ENCODE results near the gene VTI1A.

VTI1A gene

DNA sequence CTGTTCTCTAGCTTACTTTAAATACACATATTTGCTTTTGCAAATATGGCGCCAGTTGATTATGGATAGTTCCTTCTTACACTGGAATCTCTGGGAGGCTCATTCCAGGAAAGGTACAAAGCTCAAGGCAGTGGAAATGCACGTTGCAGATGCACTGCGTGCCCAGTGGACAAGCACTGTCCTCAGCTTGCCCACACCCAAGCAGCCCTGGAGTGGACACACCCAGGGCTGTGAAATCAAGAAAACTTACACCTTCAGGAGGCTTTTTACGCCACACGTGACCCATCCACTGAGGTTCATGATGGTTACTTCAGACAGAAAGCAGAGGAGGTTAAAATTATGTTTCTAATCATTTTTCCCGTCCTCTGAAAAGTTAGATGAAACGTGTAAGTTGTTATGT, 248.5 kb downstream of the VTI1A start:
- DNase-seq, result no peak

DNA sequence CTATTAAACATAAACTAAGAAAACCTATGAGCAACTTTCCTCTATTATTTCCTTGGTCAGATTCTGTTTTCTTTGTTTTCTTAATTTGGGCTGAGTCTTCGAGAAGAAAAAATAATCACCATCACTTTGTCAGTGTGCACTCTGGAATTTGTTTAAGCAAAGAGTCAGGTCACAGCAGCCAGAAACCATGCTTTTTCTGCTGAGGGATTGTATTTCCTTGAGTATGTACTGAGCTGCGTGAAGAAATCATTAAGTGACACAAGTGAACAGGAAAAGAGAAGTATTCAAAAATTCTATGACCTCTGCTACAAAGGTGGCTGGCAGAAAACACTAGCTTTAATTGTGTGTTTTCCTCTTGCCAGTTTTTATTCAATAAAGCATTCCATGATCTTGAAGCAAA, 249.6 kb downstream of the VTI1A start:
- DNase-seq, result no peak

DNA sequence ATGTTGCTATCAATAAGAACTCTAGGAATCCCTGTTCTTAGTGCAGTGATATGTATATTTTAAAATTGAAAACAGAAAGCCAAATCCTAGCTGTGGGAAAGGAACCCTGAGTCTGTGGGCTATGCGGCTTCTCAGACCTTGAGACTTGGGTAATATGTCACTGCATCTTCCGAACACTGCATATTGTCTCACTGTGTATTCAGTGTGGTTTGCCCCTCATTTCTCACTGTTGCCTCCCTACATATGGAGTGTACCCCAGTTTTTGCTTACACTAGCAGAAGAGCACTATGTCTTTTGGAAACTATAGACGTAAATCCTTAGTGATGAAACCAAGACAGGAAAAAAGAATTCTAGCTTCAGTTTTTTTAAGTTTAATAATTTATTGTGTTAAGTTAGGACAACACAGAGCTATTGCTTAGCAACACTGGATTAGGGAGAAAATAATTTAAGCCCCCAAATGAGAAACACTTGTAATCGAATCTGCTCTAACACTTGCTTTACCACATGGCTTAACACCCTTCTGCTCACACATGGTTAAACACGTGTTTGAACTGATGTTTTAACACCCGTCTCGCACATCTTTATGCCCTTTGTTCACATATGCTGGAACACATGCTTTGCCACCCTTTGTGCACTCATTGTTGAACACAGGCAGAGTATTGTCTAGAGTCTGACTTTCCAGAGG, 251.3 kb downstream of the VTI1A start:
- no peak for DNase-seq

DNA sequence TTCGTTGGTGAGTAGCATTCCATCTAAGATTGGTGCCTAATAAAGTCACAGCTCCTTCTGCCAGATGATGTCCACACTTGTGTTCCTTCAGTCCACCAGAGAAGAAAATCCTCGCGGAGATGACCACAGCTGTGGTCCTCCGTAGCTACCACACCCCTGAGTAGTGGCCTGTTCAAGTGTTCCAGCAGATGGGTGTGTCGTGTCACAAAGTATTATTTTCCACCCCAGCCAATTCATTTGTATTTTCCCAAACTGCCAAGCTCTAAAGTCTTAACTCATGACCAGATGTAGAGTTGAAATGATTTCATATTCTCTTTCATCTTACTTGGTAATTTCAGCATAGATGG, 251.8 kb downstream of the VTI1A start:
- DNase-seq, result no peak

DNA sequence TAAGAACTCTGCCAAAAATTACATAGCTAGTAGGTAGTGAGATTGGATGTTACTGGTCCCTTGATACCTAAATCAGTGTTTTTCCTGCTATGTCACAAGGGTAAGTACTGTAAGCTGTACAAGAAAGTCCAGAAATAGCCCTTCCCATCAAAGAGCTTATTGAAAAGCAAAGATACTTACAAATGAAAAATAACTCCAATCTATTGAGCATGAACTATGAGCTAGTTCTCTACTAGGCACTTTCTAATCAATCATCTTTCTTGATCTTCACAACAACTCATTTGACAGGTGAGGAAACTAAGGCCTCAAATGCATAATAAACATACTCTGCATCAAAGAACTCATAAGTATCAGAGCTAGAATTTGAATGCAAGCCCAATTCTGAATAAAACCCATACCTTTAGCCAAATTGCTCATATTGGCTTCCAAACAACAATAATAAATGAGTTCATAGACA, 253.2 kb downstream of the VTI1A start:
- DNase-seq, result no peak

DNA sequence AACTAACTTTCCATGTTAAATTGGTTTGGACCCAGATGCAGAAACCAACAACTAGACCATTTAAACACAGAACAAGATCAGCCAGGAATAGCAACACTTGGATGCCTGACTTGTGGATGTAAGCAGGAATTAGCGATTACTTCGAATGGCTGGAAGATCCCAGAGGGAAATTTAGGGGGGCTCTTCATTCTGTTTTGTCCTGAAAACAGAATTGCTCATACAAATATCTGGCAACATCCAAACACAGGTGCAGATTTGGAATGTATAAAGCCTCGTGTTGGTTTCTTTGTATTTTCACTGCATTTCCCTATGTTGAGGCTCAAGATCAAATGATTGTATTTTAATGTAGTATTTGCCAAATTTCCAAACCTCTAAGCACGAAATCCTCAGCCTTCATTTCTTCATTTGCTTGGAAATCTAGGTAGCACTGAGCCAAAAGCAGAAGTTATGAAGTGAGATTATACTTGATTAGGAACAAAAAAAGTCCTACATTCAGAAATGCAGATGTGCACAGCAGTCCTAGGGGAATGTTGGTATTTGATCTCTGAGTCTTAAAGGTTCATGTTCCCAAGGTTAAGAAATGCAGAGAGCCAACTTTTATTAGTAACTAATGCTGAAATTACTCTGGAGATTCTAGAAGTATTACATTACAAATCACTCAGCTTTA, 254.3 kb downstream of the VTI1A start:
- DNase-seq, result no peak

DNA sequence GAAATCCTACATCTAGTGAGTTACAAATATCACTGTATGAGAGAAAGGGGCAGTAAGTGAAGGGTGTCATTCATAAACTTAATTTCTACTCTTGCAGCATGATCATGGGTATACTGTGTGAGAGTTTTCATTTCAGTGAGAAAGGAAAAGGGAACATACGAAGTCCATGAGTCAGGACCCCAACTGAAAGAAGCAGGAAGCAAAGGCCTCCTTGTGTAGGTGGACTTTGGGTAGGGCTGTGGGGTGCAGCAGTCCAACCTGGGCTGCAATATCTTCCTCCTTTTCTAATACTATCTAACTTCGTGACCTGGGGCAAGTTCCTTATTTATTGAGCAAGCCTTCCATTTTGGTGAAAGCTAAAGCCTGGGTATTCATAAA, 254.9 kb downstream of the VTI1A start:
- no peak for DNase-seq

DNA sequence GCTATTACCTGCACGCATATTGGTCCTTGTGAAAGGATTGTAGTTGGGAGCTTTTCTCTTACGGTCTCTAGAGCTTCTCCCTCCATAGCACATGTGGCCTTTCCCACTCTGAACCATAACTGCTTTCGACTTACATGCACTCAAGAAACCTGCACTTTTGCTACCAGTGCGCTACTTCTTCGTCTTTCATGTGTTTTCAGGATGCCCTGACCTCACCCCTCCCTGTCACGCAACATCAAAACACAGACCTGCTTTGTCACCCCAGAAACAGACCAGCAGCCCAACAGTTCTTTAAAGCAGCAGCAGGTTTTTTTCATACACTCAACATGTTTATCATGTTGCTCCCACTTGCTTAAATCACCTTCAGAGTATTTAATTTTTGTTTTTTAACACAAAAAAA, 259.6 kb downstream of the VTI1A start:
- DNase-seq, result no peak

DNA sequence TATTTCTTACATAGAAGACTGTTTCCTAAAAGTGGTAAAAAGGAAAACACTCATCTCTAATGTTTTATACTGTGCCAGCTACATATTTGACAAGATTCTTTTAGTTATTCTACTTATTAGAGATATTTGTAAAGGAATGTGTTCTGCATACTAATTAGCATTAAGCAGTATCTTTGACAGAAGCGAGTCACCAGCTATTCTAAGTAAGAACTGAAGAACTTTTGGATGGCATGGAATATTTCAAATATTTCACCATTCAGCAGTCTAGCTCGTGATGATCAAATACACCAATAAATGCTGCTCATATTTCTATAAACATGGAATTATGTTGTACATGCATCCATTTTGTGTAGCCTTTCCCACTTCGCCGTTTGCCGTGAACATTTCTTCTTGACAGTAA, 261.4 kb downstream of the VTI1A start:
- no peak for DNase-seq

DNA sequence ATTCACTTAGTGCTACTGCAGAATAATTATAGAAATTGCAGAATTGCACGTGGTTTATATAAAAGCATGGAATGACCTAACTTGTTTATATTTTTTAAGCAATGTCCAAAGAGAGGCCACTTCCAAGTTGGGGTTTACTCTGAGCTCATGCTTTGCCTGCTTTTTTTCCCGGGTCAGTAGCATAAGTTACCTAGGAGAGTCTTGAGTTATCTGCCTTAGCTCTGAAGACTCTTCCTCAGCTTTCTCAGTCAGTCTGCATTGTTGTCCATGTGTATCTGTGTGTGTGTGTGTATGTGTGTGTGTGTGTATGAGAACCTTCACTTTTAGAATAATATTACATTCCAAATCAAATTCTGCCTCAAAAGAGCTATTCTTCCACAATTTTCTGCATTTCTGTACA, 263.5 kb downstream of the VTI1A start:
- DNase-seq, result no peak

DNA sequence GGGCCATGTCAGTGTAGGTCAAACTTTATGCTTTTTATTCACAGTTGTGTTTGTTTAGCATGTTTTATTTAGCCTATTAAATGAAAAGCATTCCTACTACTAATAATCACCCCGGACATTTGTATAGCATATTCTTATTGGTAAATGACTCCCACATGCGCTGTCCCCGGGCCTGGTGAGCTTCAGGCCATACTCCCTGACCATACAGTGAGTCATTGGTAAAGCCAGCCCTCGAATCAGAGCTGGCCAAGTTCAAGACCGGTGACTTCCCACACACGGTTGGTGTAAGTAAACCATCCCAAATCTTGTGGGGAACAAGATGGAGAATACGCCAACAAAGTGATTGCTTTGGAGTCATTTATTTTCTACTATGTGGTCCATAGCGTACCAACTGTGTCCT, 264.4 kb downstream of the VTI1A start:
- no peak for DNase-seq

DNA sequence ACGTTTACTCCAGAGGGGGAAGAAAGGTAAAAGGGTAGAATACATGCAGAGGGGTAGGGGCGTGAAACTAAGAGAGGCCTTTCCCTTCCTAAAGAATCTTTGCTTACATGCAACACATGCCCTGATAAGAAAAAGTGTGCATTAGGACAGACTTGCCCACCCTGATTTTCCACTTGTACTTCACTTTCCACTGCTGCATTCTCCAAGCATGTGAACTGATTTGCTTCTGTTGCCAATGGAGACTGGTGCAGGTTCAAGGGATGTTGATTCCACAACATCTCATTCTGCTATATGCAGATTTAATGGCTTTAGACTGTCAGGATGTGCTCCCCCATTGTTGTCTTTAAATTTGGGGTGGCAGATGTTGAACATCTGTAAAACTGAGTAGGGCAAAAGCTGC, 265.5 kb downstream of the VTI1A start:
- no peak for DNase-seq

DNA sequence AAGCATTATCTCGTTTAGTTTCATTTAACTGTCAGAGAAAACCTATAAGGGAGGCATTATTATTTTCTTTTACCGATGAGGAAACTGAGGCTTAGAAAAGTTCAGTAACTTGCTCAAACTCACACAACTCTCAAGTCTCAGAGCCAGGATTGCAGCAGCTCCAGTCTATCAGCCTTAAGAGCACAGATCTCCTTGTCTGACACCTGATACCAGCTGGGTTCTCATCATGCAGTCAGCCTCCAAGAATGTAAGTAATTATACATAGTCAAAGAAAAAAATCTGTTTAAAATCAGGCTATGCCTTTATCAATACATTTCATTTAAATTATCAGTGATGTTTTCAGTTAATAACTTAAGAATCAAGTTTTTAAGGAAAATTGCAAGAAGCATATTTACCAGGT, 266.4 kb downstream of the VTI1A start:
- no peak for DNase-seq

DNA sequence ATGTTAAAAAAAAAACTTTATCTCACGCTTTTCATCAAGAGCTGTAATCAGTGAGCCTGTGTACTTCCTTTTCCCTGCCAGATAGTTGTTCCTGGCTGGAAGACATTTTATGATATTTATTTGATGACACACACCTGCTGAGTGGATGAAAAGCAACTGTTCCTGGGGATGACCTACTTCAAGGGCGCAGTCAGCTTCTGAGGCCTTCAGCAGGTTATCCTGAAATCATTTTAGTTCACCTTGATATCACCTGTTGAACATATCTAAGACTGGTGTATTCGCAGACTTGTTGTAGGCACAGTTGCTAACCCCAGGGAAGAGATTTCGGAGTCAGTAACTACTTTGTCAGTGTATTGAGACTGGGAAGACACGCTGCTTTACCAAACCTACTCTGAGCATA, 268.6 kb downstream of the VTI1A start:
- DNase-seq, result no peak

DNA sequence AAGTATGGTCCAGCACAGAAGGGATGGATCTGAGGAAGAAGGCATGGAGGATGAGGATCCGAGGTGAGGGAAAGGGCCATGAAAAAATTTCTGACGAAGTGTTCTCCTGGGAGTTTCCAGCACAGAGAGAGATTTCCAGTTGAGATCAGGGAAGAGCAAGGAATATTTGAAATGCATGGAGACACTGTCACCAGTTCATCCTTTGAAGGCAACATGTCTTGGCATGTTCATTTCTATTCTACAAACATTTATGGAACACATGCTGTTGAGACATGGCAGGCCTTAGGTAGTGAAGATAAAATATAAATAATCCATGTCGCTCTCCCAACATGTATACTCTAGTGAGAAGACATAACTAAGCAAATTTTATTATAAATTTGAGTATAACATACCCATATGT, 269.1 kb downstream of the VTI1A start:
- DNase-seq, result no peak

DNA sequence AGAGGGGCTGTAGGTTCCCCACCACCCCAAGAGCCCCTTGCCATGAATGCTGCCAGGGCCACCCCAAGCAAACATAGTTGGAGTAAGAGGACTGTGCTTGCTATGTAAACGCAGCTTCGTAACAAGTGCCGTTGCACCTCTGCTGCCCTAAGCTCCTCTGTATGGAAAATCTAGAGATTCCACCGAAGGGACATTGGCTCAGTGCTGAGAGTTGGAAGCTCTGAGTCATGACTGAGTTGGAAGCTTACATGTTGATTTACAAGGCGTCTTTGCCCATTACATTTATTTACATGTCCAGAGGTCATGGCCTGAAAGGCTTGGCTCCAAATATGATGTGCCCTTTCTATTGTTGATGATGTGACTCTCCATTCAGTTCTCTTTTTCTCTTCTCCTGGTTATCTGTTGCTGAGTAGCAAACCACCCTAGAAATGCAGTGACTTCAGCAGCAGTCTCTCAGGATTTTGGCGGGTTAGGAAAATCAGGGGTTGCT, 270.0 kb downstream of the VTI1A start:
- no peak for DNase-seq

DNA sequence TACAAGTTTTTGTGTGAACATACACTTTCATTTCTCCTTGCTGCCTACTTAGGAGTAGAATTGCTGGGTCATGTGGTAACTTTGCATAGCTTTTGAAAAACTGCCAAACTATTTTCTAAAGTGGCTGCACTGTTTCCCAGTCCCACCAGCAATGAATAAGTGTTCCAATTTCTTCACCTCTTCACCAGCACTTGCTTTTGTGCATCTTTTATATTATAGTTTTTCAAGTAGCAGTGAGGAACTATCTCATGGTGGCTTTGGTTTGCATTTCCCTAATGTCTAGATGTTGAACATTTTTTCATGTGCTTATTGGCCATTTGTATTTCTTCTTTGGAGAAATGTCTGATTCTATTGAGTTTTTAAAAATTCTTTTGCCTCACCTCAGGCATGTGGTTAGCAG, 273.2 kb downstream of the VTI1A start:
- no peak for DNase-seq

DNA sequence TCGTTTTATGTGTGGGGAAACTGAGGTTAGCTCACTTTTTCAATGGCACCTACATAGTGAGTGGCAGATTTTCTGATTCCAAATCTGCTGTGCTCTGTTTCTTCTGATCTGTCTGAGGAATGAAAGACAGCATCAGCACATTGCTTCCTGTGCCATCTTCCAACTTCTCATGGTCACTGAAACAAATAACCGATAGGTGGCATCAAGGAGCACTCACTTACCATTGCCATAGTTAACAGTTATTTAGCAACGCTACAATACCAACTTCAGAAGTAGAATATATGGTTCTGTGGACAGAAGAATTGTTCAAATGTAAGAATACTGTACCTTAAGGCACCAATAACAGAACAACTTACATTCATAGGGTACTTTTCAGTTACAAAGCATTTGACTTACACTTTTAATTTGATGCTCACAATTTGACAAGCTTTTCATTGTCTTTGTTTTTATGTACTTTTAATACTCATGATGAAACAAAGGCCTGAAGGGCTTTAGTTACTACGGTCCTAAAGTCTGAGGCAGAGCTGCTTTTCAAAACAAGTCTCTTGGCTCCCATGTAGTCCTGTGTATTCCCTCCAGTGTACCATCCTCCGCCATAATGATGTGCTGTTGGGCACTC, 274.2 kb downstream of the VTI1A start:
- no peak for DNase-seq

DNA sequence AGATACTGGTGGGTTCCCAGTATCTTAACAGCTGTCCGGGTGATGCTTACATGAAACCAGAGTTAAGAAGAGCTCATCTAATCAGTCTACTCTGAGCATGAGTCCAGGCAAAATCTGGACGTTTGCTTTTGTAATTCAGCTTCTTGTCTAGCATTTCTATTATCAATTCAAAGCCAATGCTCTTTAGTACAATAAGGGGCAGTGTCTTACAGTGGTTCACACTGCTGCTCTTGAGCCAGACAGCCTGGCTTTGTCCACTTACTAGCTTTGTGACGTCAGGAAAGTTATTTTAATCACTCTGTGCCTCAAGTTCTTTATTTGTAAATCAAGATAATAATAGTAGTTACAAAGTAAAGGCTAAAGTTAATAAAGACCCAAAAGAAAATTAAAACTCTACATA, 275.7 kb downstream of the VTI1A start:
- DNase-seq, result no peak

DNA sequence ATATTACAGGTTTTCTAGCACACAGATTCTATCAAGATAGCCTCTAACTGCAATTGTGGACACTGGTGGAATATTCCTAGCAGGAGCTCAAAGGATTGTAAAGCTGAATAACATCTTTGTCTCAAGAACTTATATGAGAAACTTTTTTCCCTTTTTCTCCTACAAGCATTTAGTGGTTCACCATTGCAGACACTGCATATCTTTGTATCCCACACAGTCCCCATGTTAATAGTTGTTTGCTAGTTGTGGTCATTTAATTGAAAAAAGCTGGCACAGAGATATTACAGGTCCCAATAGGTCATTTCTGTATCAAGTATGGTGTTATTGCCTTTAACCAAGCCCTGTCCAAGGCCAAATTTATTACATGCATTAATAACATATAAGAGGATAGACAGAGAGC, 276.9 kb downstream of the VTI1A start:
- DNase-seq, result no peak

DNA sequence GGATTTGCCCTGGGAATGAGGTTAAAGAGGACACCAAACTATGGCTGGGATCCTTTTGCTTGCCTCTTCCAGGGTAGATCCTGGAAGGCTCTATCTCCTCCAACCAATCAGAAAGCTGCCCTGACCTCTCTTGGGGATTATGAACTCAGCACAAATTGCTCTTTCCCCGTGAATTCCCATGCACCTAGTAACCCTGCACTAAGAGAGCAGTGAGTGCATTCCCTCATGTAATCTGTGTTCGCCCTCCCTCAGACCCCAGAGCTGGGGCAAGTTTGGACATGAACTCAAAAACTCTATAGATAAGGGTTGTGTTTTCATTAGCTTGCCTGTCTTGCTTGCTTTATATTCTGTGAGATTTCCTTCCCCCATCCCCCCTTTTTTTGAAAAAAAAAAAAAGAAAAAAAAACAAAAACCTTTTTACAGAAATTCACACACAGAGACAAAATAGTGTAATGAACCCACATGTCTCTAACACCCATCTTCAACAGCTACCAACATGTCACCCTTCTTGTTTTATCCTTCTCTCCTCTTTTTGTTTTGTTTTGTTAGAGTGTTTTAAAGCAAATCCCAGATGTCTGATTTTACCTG, 277.5 kb downstream of the VTI1A start:
- no peak for DNase-seq

DNA sequence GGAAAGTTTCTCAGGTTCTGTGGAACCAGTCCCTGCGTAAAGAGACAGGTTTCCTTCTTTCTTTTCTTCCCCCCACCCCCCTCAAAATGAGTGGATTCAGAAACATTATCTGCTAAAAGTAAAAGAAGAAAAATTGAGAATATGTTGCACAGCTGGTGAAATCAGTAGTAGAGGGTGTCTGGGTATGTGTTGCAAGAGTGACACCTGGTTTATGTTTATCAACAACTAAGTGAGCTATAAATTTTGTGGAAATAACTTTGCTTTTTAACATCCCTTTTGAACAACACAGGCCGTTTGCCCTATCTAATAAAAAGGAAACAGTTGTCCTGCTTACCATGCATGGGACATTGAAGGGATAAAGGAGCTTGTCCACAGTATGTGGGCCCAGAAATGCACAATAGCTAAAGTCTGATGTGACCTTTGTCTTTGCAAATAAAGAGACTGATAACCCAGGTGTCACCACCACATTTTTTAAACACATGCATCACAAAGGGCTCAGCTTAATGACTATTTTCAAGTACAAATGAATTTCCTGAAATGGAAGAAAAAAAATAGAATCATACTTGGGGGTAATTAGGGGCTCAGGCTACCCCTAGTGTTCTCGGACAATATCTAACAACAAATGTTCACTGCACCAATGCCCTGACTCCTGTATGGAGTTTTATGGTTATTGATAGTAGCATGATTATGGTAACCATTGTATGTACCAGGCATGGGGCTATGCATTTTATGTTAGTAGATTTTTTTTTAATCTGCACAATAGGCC, 281.3 kb downstream of the VTI1A start:
- no peak for DNase-seq

DNA sequence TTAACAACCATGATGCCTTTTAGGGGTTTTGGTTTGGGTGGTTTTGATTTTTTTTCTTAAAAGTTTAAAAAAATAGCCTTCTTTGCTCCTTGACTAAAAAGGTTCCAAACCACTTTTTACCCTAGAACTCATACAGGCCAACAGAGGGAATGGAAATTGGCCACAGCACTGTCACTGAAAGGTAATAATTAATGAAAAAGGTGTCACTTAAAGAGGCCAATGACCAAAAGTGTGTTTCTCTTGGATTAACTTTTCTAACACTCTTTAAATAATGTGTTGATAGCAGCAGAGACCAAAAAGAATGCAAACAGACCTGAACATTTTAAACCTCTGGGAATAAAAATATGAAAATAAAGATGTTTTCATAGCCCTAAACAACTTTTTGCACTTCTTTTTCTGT, 282.0 kb downstream of the VTI1A start:
- no peak for DNase-seq
